HG03439 (cell line): Measurements from ENCODE around the gene TMEM106B.
"Not testable (repeated sequence)": the region's sequence is repeated elsewhere in the genome, so short reads cannot be mapped to it uniquely, and the experiment has no call there.

ENCODE experiments used
- ATAC-seq: cut with Tn5 transposase; IDR thresholded peaks from one replicate; pipeline ENCODE4 v1.9.1; 2021; ENCODE audit warnings: mild to moderate bottlenecking, moderate library complexity; ENCODE audit not compliant: unreplicated experiment

TMEM106B gene

DNA sequence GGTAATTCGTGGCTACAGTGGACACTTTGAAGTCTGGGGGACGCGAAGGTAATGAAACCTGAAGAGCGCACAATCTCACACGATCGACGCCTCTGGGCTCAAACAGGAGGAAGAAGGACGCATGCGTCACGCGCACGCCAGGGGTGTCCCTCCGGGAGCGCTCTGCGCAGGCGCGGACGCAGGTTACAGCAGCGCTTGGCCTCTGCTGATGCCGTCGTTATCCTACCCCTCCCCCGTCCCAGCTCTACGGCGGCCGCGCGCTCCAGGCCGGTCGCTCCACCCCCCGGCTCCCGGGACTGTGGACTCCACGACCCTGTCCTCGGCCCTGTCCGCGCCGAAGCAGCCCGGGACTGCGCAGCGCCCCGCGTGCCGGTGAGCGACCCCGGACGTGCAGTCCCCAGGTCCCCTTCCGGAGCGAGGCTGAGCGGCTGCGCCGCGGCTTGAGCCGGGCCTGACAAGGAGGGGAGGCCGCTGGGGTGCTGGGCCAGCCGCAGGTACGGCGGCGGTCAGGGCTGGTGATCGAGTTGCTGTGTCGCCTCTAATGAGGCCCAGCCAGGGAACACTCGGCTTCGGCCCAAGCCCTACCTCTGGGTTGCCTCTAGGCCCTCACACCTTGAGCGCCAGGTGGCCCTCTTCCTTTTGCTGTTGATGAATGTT, at the start of gene TMEM106B:
TMEM106B (plus strand) TSS at position 241 of the 657 bp plus-strand sequence. CDS start 3,517 bp downstream, outside the sequence.
- ATAC-seq, result peak; percentile 98

GRCh38 chr7:12162415-12163113, 48.5 kb upstream of the TMEM106B start:
- ATAC-seq, result no peak

GRCh38 chr7:12168065-12168464, 43.0 kb upstream of the TMEM106B start:
- ATAC-seq, result not testable (repeated sequence)

- ATAC-seq, result not testable (repeated sequence)
Measured at GRCh38 chr7:12169981-12170820, 40.9 kb upstream of the TMEM106B start.

DNA sequence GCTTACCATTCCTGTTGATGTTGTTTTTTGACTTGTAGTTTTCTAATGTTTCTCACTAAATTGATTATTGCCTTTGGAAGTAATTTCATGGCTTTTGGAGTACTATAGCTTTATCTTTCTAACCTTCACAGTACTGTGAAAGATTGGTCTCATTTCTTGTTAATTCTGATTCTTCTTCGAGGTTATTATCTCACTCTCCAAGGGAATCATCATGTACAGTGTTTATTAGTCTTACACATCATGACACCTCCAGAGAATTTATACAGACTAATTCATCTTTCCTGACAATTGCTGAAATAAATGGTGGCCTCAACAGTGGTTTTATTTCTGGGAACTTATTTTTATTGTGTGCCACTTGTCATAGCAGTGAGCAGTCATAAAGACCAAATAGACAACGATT, 37.4 kb upstream of the TMEM106B start:
- no peak for ATAC-seq

DNA sequence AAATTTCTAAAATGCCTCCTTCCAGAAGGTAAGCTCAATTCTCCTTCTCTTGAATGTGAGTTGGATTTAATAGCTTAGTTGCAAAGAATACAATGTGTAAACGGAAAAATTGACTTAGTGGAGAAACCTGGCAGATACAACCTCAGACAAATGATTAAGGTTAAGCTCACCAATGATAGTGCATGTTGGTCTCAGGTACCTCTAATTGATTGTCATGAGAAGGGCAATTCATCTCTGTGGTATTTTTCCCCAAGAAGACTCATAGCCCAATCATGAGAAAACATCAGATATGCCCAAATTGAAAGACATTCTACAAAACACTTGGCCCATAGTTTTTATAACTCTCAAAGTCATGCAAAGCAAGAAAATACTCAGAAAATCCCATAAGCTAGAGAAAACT, 36.2 kb upstream of the TMEM106B start:
- ATAC-seq, result no peak

DNA sequence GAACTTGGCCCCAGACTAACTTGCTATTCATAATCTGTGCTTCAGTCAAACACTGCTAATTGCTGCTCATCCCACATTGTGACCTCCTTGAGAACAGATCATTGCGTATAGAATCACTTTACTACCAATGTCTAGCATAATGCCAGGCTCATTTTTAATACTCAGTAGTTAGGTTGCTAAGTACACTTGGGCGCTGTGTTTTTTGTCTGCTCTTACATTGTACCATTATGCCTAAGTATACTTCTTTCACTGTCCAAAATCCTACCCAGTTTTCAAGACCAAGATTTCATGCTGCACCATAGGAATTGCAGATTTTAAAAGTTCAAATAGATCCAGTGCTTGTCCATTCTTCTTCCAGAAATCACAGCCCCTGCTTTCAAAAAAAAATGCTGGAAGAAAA, 32.8 kb upstream of the TMEM106B start:
- no peak for ATAC-seq

- no peak for ATAC-seq
Measured at GRCh38 chr7:12194426-12194825, 16.7 kb upstream of the TMEM106B start.

DNA sequence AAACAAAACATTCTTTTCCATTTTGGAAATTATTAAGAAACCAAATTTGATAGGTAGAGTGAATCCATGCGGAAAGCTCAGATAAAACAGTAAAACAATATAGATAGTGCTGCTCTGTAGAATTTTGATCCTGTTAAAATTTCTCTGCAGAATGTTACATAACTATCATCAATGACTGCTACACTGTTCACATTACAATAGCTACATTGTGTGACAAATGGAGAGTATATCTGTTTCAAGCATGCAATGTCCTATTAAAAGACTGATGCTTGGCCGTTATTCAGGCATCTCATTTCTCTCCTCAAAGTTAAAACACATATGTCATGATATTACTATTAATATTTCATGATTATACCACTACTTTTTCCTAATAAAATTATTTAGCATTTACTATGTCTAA, 14.7 kb upstream of the TMEM106B start:
- ATAC-seq, result no peak

DNA sequence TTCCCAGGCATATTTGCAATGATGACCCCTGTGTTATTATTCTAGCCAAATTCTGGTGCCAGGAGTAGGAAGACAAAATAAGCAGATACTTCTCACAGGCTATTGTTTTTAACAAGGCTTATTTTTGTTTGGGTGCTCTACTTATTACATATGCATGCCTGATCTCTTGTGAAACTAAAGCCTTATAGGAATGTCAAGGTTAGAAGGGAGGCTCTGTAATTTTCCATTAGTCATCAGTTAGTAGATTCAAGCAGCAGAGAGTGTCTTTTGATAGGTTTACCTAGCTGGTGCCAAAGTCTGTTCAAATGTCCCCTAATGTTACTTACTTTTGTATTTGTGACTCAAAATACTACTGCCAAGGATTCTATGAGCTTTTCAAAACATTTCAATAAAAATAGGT, 11.7 kb upstream of the TMEM106B start:
- ATAC-seq, result no peak

DNA sequence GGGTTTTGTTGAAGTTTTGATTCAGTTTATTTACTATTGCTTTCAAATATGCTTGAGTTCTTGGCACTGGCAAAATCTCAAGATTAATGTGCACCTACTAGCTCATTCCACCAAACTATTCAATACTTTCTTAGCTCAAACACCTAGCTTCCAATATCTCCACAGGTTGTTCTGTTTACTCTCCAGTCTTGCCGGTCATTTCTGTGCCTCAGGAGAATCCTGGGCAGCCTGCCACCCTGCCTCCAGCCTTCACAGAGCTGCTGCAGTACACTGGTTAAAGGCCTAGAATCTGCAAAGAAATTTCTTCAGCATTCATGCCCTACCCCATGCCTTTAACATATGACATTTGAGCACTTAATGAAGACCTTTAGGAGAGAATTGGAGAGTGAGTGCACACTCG, 4.0 kb upstream of the TMEM106B start:
- no peak for ATAC-seq

- no peak for ATAC-seq
Measured at GRCh38 chr7:12209221-12209620, 1.9 kb upstream of the TMEM106B start.

DNA sequence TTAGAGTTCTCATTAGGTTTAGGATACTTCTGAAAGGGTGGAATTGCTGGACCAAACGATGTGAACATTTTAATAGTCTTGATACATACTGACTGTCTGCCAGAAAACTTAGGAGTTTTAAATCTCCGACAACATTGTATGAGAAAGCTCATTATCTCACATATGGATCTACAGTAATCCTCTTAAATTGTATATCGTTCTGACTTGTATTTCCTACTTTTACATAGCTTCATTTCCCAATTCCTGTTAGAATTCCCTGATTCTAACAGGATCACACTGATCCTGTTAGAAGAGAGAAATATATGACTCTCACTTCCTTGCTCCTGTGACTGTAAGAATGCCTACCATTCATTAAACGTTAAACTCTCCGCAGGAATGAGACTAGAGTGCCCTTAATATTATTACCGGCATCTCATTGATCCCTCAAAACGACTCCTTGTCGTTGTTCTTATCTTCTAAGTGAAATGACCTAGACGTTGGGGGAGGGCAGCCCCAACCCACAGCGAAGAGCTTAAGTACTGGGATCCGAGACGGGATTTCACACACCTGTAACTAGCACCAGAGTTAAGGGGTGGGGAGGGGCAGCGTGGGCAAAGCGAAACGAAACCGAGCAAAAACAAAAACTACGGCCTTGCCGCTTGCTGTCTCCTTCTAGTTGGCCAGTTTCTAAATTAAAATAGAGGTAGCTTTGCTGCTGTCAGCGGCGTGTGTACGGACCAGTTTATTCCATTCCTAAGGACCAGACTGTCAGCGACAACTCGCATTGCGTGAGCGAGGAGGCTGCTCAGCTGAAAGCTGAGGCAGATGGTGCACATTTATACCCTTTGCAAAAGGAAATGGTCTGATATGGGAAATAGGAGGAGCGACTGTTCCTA, 678 bp upstream of the TMEM106B start:
- ATAC-seq, result peak; percentile 37

DNA sequence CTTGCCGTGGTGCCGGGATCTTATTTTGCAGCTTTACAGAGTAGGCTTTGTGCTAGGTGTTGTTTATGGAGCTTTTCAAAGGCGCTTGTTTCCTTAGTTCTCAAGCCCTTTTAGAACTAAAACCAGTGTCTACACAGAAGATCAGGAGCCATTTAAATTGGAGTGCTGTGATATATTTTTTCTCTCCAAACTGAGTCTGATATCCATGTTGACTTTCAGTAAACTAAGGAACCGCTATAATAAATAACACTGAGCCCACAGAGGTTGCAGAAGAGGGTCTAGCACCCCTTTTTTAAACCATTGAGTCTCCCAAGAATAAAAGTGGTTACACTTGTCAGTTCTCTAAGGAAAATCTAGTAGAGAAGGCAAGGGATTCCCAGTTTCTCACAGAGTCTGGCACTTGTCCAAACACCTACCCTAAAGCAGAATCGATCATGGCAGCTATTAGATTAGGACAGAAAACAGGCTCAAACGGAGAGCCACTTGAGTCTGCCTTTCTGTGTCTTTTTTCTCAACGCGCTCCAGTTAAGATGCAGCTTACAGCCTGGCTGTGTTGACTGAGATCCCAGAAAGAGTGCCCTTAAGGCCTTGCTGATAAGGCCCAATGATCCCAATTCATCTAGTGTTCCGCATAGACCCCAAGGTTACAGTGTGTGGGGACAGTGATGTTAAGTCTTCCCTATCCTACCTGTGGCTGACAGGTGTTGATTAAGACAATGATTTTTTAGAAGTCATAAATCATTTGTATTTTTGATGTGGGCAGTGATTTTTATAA, 804 bp downstream of the TMEM106B start:
- ATAC-seq, result no peak

- no peak for ATAC-seq
Measured at GRCh38 chr7:12217311-12217710, 6.2 kb downstream of the TMEM106B start.

GRCh38 chr7:12220389-12221046, 9.4 kb downstream of the TMEM106B start:
- no peak for ATAC-seq

DNA sequence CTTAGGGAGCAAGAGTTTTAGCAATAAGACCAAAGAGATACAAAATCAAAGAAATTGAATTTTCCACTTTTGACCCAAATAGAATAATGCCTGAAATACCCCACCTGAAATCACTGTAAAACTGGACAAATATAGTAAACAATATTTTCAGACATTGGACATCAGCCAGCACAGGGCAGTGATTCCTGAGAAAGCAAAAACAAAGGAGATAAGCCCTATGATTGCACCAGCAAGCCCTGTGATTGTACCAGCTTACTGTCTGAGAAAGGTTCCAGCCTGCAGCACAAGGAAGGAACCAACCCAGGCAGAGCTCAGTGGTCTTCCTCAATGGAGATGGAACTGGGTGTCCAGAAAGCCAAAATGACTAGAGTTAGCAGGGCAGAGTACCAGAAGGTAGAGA, 10.3 kb downstream of the TMEM106B start:
- no peak for ATAC-seq

DNA sequence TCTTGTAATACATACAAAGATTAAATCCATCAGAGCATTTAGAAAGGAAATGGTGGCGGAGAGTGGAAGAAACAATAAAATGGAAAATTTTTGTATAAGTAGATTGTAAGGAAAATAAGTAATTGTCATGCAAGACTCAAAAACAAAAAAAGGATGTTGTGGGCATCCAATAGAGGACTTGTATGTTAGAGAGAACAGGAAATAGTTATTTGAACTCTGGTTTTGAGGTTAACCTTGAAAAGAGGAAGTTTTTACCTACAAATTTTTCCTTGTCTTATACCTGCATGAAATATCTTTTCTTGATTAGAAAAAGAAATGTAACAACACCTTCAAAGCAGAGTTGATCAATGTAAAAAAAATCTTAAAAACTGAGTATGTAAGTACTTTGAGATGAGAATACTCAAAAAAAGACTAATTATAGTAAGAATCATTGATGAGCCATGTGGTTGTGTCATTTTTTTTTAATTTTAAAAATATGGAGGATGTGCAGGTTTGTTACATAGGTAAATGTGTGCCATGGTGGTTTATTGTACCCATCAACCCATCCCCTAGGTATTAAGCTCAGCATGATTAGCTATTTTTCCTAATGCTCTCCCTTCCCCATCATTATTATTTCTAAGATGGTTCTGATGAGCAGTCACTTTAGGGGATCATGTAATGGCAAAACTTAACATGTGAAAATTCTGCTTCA, 11.9 kb downstream of the TMEM106B start:
- no peak for ATAC-seq

DNA sequence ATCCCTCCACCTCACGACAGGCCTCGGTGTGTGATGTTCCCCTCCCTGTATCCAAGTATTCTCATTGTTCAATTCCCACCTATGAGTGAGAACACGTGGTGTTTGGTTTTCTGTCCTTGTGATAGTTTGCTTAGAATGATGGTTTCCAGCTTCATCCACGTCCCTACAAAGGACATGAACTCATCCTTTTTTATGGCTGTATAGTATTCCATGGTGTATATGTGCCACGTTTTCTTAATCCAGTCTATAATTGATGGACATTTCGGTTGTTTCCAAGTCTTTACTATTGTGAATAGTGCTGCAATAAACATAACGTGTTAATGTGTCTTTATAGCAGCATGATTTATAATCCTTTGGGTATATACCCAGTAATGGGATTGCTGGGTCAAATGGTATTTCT, 13.9 kb downstream of the TMEM106B start:
- not testable (repeated sequence) for ATAC-seq
